ENCODE measurements around the gene PDGFD.
A peak's percentile ranks its signal among the peaks of the same experiment; 100 is the strongest.

PDGFD gene

DNA sequence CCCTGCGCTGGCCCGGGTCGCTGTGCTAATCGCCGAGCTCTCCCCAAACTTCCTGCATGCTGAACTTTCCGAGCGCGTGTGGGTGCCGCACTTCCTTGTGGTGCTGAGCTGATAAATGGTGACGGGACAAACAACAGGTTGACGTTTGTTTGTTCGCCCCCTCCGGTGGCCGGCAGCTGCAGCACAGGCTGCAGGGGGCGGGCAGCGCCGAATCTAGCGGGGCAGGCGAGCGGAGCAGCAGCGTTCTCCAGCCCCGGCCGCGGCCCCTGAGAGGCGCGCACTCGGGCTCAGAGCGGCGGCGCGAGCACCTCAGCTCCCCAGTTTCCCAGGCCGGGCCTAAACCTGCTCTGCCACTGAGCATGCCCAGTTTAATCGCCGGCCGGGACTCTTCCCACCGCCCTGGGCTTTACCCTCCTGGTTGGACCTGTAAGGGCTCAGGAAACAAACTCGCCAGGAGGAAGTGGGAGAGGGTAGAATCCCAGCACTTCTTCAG, at the start of gene PDGFD:
Gene PDGFD, minus strand, starts transcription at position 120 of the 493 bp plus-strand sequence.
- peak; percentile 18 for DNase-seq

- no peak for DNase-seq
Observed at GRCh38 chr11:104206936-104207335, 43.0 kb upstream of the PDGFD start.

GRCh38 chr11:104205838-104206237, 41.9 kb upstream of the PDGFD start:
- DNase-seq, result no peak

- DNase-seq, result no peak
Observed at GRCh38 chr11:104200688-104201087, 36.7 kb upstream of the PDGFD start.

DNA sequence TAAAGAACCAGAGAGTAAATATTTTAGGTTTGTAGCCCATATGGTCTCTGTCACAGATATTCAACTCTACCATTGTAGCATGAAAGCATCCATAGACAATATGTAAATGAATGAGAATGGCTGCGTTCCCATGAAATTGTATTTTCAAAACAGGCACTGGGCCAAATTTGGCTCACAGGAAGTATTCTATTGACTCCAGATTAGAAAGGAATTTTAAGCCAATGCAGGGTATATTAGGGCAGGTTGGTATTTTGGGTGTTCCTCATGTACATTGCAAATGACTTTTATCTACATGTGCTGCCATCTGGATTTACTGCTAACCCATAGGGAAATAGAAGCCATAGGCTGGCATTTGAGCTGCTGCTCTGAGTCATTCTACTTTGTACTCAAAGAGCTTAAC, 35.1 kb upstream of the PDGFD start:
- no peak for DNase-seq

DNA sequence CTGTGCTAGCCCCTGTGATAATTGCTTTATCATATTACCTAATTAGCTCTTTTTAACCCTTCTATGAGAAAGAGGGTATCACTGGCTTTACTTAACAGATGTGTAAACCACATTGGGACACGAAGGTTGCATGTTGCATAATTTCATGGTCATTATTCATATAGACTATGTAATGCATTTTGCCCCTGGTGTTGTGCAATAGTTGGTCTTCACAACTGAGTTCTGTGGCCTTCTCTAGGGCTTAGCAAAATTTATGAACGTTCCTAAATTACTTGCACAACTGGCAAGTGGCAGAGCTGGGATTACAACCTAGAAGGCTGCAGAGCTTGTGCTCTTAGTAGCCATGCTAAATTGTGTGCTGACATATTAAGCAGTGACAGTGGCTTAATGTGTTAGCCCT, 34.6 kb upstream of the PDGFD start:
- DNase-seq, result no peak

- DNase-seq, result no peak
Observed at GRCh38 chr11:104191124-104191523, 27.2 kb upstream of the PDGFD start.

GRCh38 chr11:104183593-104183992, 19.6 kb upstream of the PDGFD start:
- no peak for DNase-seq

GRCh38 chr11:104175769-104176168, 11.8 kb upstream of the PDGFD start:
- DNase-seq, result no peak

DNA sequence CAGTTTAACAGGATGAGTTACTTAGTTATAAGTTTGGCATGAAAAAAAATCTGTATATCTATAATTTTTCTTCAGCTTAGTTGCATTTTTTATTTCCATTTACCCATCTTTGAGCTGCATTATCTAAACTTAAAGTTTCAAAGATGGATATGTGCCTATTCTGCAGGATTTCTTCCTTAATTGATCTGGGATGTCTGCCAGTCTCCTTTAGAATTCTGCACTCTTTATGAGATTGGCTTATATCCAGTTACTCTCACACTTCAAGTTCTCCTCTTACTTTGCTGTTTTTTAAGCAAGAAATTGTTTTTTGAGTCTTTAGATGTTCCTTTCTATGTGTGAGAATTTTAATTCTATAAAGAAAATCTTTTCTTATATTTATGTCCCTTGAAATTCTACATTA, 5.1 kb upstream of the PDGFD start:
- DNase-seq, result no peak

DNA sequence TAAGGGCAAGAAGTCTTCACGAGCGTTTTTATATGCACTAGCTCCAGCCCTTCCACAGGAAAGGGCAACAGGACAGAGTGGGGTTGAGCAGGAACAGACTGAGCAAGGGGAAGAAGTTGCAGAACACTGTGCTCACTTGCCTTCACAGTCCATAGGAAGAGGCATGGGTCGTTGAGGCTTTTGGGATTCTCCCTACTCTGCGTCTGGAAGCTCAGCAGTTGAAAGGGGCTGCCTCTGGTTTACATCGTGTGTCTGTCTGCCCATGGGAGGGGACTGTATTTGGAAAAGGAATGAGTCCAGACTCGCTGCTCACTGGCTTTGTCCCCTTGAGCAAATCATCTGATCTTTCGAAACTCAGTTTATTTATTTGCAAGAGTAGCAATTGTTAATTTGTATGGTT, 1.1 kb upstream of the PDGFD start:
- no peak for DNase-seq

DNA sequence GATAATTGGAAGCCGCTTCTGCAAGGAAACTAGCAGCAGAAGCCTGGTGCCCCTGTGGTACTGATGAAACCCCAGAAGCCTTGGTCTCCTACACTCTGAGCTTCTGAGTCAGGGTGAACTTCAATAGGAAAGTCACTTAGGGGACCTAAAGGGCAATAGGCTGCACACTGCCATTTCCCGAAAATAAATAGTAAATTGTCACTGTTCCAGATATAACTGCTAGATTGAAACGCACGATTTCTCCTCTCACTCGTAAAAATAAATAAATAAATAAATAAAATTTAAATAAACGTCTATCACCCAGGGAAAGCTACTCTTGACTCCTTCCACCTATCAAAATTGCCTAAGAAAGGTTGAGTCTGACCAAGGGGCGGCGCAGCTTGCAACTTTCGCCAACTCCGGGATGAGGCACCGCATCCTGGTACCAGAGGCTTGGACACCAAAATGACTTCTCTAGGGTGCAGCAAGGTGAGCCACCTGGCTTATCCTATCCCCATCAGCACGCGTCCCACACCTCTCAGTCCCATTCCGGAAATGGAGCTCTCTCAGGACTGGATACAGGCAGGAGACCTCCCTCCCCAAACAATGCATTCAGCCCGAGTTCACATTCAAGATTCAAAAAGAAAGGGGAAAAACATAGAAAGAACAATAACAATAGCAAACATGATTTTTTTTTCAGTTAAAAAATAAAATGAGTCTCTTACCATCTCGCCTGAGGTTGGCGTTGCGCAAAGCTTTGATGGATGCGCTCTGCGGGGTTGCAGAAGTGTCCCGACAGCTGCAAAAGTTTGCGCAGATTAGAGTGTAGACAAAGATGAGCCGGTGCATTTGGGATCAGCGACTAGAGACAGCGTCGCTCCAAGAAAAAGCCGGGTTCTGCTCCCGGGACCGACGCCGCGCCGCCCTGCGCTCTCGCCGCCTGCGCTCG, 583 bp downstream of the PDGFD start:
- no peak for DNase-seq

GRCh38 chr11:104161751-104162450, 2.0 kb downstream of the PDGFD start:
- no peak for DNase-seq

GRCh38 chr11:104159356-104159755, 4.6 kb downstream of the PDGFD start:
- DNase-seq, result no peak

DNA sequence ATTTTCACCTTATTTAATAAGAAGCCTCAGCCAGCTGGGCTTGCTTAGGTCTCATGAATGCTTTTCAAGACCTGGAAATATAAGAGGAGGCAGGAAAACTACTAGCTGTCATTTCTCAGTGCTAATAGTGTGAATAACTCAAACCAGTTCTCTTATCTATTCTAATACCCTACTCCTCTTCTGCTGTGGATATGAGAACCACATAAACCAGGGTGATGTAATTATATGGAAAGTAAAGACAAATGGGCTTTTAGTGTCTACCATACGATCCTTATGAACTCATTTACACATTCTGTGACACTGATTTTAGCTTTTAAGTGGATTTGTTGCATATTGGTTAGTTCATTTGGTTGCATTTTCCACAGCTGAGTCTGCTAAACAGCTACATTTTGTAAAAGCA, 8.6 kb downstream of the PDGFD start:
- DNase-seq, result no peak

DNA sequence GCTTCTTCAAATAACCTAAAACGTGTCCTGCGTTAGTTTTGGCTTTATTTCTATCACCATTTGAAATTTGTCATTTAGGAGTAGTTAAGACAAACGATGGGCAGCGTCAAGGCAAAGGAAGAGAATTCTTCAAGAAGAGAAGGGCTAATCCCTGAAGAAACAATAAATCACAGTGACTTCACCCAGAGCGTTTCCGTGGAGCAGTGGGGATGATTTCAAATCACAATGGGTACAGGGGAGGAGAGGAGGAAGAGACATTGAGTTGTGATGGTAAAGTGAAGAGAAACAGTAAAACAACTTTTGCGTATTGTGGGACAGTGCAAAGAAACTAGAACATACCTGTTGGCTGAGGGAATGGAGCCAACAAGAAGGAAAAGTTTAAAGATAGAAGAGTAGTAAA, 9.7 kb downstream of the PDGFD start:
- no peak for DNase-seq

DNA sequence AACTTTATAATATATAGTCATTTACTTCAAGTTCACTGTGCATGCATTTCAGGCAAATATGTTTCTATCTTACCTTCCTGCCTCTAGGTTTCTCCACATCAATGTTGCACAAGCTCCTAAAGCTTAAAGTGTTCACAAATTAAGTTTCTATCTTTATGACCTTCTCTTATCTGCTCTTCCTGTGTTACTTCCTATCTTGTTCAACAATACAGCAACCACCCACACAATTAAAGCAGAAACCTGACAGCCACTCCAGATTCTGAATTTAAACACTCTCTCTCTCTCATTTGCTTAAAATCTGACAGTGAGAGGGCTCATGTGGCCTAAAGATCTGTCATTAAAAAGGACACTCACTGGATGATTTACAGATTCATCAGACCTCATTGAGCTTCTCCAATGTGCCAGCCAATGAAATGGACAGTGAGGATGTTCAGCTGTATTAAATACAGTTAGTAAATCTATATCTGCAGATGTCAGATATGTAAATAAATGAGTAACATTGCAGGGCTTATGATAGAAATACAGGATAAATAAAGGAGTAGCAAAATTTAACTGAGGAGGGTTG, 10.9 kb downstream of the PDGFD start:
- DNase-seq, result no peak

DNA sequence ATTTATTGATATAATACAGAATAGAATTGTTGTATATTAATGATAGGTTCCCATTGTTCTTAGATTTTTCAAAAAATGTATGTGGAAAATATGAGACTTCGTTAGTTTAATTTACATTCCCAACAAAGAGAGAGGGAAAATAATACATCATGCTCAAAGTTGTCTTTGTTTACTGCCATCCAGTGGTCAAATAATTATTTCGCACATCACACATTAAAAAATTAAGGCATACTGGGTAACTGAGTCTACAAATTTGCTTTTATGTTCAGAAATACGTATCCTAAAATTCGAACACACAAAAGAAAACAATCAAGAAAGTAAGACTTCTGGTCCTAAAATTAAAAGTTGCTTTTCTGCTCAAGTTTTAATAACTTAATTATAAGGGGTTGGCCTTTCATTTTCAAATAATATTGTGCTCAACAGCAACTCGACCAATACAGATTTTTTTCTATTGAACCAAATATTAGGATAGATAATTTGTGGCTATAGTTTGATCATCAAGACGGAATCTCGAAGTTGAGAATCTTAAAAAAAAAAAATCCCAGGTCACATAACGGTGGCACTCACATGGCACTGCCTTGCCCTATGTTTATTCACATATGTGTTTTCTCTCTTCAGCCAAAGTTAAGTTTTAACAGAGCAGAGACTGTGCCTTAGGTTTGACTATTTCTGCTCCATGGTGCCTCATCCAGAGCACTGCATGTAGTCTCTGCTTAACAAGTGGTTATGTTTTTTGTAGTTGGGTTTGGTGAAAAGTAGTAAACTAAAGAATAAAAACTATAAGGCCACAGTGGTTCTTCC, 12.3 kb downstream of the PDGFD start:
- no peak for DNase-seq

DNA sequence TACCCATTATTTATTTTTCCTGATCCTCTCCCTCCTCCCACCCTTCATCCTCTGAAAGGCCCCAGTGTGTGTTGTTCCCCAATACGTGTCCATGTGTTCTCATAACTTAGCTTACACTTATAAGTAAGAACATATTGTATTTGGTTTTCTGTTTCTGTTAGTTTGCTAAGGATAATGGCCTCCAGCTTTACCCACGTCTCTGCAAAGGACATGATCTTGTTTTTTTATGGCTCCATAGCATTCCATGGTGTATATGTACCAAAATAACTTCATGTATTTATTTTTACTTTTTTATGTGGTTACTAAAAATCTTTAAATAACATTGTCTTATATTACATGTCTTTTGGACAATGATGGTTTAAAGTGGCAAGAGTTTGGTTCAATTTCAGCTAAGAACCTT, 15.2 kb downstream of the PDGFD start:
- no peak for DNase-seq

DNA sequence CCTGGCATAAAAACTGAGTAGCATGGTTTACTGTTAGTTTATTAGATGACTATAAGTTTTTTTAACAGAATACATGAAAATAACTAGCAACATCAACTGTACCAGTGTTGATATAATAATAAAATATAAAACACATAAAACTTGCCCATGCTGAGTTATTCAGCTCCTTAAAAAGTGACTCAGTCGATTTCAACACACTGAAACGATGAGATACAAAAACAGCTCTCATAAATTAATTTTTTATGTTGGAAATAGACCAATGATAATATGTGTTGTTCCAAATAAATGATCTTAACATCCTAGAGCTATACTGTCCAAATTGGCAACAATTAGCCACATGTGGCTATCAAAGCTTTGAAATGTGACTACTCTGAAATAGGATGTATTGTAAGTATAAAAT, 15.9 kb downstream of the PDGFD start:
- DNase-seq, result no peak

- no peak for DNase-seq
Observed at GRCh38 chr11:104146943-104147342, 17.0 kb downstream of the PDGFD start.

DNA sequence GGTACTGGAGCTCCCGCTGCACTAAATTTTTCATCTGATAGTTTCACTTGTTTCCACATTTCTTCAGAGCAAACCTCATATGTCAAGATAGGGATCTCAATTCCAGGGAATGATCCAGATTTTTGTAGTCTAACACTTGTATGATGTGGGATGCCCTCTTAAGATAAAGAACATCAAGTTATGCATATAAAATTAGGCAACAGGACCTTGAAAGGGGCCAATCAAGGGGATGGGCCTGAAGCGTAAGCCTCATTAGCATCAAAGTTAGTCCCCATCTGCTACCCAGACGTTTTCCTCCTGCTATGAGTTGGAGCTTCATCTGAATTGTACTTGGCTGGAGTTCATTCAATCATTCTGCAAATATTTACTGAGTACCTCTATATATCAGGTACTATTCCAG, 17.5 kb downstream of the PDGFD start:
- no peak for DNase-seq

DNA sequence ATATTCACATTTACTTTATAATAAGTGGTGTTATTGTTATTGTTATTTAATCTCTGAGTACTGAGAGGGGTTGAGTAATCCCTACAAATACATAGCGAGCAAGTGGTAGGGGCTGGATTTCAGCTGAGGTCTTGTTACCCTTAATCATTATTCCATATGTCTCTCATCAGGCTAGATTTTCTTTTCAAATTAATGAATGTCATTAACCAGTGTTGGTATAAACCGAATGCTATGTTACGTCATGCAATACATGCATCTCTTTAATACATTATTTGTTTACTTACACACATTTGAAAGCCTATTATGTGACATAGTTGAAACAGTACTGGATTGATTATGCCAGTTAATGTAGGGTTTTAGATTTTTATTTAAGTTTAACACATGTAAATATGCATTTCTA, 18.9 kb downstream of the PDGFD start:
- DNase-seq, result no peak

All from activated CD4-positive, alpha-beta T cell treated with anti-CD3 and anti-CD28 coated beads for 48 hours (primary cell).